Measurements from ENCODE around the gene SDSL.

SDSL gene, protein sequence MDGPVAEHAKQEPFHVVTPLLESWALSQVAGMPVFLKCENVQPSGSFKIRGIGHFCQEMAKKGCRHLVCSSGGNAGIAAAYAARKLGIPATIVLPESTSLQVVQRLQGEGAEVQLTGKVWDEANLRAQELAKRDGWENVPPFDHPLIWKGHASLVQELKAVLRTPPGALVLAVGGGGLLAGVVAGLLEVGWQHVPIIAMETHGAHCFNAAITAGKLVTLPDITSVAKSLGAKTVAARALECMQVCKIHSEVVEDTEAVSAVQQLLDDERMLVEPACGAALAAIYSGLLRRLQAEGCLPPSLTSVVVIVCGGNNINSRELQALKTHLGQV

DNA sequence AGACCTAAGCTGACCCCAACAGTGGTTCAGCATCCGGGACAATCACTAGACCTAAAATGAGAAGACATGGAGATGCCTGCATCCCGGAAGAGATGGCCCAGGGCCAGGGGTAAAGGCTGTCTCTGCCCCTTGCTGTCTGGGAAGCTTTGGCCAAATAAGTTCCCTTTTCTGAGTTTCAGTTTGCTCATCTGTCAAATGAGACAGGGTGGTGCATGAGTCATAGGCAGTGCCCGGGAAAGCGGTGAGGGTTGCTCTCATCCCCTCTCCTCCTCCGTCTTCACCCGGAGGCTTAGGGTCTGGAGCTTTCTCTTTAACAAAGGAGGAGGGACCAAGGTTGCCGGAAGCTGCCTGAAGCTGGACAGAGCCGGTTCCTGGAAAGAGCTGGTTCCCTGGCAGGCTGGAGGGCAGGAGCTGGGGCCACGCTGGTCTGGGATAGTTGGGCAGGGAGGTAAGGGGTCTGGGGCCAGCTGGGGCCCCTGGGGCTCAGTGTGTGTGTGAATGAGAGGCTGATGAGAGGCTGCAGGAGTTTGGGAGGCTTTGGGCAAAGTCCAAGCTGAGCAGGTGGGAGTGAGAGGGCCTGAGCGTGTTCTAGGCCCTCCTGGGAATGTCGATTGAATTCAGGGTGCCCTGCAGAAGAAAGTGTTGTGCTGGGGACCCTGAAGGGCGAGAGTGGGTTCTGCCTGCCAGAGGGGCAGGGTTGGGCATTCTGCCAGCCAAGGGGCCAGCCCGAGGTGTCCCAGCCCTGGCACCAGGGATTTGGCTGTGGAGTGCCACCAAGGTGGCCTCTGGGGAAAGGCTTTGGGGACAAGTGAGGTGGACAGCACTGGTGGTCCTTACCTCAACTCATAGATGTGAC, at the start of gene SDSL:
Gene SDSL (plus strand): TSS at position 351 of the 856 bp plus-strand sequence. CDS start 5,603 bp downstream, outside the sequence.
- DNase-seq (ENCODE audit: low read depth, low spot score) = peak; percentile 41

DNA sequence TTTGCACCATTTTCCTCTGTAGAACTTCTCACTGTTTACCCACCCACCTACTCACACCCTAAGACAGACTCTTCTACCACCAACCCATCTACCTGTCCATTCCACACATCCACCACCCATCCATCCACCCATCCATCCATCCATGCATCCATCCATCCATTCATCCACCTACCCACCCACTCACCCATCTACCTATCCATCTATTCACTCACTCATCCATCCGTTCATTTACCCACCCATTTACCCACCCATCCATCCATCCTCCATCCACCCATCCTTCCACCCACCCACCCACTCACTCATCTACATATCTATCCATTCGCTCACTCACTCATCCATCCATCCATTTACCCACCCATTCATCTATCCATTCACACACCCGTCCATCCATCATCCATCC, 48.7 kb upstream of the SDSL start:
- DNase-seq (ENCODE audit: low read depth, low spot score) = no peak

DNA sequence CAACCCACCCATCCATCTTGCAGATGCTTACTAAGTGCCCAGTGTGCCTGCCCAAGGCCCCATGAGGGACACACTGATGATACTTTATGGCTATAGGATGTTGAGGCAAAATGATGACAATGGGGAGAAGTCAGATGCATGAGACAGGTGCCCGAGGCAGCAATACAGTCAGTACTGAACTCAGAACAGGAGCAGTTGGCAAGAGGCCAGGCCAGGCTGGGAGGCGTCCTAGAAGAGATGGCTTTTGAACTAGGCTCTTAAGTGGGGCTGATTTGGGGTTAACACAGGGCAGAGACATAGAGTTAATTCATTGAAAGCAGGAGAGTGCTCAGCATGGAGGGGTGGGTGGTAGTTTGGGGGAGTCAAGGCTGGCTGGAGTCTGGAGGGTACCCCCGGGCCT, 48.2 kb upstream of the SDSL start:
- DNase-seq (ENCODE audit: low read depth, low spot score) = no peak

DNA sequence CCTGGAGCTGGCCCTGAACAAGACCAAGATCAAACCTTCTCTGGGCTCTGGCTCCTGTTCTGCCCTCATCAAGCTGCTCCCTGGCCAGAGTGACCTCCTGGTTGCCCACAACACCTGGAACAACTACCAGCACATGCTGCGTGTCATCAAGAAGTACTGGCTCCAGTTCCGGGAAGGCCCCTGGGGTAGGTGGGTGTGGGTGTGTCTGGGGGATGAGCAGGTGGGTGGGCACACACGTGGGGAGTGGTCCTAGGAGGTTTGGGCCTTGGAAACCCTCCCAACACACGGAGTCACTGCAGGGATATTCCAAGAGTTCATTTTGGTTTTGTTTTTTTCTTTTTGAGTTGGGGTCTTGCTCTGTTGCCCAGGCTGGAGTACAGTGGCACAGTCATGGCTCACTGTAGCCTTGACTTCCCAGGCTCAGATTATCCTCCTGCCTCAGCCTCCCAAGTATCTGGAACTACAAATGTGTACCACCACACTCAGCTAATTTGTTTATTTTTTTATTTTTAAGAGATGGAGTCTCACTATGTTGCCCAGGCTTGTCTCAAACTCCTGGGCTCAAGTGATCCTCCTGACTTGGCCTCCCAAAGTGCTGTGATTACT, 47.3 kb upstream of the SDSL start:
- DNase-seq (ENCODE audit: low read depth, low spot score) = no peak

DNA sequence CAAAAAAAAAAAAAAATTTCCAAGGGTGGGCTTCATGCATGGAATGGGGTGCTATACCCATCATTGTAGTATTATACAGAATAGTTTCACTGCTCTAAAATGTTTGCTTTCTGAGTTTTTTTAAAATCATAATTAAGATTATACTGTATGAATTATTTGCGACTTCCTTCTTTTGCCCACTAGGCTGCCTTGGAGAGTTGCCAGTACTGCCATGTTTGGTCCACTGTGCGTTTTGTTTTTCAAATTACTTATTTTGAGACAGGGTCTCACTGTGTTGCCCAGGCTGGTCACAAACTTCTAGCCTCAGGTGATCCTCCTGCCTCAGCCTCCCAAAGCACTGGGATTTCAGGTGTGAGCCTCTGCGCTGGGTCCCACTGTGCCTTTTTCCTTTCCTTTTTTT, 43.9 kb upstream of the SDSL start:
- no peak for DNase-seq (ENCODE audit: low read depth, low spot score)

DNA sequence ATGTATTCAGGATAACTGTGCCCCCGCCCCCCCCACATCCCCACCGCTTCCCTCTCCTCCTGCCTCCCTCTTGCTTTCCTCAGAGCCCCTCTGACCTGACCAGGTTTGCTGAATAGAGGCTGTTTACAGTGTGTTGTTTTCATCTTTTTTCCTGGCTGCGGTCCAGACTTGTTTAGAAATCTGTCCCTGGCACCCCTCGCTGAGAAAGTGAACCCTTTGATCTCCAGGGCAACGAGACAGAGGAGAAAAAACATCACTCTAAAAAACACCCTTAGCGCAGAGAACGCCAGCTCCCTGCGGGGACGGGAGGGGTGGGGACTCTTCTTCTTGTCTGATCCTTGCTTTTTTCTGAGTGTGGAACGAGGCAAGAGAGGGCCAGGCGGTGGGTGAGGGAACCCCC, 41.0 kb upstream of the SDSL start:
- DNase-seq (ENCODE audit: low read depth, low spot score) = no peak

DNA sequence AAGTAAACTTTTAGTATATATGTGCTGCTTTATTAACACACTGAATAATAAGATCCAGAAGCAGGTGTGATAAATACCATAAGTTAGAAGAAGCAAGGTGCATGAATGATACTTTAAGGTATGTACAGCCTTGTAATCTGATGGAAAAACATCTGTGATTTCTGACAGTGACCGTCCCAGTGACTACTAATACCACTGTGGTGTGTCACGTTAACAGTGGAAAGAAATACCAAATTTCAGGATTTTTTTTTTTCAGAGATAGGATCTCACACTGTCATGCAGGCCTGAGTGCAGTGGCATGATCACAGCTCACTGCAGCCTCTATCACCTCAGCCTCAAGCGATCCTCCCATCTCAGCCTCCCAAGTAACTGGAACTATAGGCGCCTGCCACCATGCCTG, 40.0 kb upstream of the SDSL start:
- DNase-seq (ENCODE audit: low read depth, low spot score) = no peak

DNA sequence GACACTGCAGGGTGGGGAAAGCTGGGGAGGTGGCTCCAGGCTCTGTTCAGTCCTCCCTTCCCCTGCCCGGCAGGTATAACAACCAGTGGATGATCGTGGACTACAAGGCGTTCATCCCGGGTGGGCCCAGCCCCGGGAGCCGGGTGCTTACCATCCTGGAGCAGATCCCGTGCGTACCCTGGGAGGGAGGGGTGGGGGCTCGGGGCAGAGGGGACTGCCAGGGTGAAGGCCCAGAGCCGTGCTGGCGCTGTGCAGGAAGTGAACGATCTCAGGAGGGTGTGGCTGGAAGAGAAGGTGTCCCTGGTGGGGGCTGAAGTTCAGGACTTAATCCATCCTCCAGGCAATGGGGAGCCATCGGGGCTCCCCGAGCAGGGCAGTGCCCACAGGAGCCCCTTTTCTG, 37.4 kb upstream of the SDSL start:
- DNase-seq (ENCODE audit: low read depth, low spot score) = no peak

DNA sequence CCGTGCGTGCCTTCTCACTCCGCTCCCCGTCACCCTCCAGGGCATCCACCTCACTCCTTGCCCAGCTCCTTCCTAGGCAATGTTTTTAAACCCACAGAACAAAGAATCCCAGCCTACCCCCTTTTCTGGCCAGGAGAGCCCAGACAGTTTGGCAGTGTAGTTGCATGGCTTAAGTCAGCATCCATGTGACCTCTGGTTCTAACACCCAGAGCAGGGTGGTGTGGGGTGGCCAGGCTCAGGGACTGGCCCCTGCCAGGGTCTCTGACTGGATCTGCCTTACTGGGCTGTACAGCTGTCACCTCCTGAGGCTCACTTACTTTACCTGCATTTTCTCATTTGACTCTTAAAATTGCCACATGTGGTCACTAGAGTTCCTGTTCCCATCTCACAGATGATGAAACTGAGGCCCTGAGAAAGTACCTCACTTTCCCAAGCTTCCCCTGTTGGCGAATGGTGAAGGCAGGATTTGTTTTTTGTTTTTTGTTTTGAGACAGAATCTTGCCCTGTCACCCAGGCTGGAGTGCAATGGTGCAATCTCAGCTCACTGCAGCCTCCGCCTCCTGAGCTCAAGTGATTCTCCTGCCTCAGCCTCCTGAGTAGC, 36.8 kb upstream of the SDSL start:
- no peak for DNase-seq (ENCODE audit: low read depth, low spot score)

DNA sequence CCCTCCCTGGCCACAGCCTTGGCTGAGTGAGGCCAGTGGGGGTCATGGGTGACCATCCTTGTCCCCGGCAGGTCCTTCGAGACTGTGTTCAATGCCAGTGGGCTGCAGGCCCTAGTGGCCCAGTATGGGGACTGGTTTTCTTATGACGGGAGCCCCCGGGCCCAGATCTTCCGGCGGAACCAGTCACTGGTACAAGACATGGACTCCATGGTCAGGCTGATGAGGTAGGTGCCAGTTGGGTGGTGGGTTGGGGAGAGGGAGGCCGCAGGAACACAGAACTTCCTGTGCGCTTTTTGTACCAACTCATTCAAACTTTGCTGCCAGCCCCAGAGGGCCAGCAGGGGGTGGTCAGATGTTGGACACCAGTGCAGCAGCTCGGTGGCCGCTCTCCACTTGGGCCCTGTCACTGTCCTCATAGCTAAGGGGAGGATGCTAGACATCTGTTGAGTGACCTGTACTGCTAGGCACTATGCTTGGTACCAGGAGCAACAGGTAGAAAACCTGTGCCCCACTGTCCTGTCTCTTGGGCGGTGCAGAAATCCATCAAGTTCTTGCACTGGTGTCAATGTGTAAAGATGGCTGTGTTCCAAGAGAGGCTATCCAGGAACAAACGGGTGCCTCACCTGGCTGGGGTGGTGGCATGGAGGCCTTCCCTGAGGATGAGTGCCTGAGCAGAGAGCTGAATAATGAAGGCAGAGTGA, 35.2 kb upstream of the SDSL start:
- no peak for DNase-seq (ENCODE audit: low read depth, low spot score)

DNA sequence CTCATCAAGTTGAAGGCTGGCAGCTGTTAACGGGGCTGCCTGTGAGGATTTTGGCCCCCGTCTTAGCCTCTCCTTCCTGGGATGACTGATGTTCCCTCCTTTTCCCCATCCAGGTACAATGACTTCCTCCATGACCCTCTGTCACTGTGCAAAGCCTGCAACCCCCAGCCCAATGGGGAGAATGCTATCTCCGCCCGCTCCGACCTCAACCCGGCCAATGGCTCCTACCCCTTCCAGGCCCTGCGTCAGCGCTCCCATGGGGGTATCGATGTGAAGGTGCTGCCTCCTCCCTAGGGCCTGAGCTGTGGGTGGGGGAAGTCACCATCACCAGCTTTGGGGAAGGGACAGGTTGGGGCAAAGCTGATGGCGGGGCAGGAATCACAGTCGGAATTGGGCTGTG, 34.5 kb upstream of the SDSL start:
- DNase-seq (ENCODE audit: low read depth, low spot score) = no peak

DNA sequence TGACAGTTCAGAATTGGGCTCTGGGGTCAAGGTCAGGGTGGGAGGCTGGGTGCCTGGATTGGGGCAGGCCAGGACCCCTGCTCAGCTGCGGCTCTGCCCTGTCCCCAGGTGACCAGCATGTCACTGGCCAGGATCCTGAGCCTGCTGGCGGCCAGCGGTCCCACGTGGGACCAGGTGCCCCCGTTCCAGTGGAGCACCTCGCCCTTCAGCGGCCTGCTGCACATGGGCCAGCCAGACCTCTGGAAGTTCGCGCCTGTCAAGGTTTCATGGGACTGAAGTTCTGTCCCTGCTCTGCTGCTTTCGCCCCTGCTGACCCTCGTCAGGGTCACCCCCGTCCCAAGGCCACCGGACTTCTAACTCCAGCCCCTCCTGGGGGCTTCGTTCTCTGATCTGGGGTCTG, 33.8 kb upstream of the SDSL start:
- no peak for DNase-seq (ENCODE audit: low read depth, low spot score)

DNA sequence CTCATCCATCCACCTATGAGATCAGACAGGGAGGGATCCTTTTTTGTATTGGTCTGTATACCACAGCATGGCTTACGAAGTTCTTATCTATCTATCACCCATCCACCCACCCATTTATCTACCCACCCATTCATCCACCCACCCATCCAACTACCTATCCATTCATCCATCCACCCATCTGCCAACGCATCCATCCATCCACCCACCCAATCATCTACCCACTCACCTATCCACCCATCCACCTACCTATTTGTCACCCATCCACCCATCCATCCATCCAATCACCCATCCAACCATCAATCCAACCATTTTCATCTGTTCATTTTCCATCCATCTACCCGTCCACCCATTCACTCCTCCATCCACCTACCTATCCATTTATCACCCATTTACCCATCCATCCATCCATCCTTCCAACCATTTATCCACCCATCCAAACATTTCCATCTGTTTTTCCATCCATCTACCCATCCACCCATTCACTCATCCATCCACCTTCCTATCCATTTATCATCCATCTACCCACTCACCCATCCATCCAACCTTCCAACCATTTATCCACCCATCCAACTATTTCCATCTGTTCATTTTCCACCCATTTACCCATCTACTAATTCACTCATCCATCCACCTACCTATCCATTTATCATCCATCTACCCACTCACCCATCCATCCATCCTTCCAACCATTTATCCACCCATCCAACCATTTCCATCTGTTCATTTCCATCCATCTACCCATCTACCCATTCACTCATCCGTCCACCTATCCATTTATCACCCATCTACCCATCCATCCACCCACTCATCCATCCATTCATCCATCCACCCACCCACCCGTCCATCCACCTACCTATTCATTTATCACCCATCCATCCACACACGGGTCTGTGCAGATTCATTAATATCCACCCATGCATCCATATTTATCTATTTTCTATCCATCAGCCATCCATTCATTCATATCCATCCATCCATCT, 31.8 kb upstream of the SDSL start:
- DNase-seq (ENCODE audit: low read depth, low spot score) = no peak

DNA sequence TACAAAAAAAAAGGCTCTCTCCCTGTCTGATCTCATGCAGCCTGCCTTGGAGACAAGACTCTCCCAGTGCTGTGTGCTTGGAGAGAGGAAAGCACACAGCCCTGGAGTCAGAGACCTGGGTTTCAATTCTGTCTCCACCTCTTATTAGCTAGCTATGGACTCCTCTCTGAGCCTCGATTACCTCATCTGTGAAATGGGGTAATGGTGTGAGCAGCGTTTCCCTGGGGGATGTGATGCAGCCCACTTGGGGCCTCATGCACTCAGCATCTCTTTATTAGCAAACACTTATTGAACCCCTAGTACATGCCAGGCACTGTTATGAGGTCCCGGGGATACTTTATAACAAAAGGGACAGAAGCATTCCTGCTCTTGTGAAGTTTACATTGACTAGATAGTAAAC, 31.0 kb upstream of the SDSL start:
- no peak for DNase-seq (ENCODE audit: low read depth, low spot score)

DNA sequence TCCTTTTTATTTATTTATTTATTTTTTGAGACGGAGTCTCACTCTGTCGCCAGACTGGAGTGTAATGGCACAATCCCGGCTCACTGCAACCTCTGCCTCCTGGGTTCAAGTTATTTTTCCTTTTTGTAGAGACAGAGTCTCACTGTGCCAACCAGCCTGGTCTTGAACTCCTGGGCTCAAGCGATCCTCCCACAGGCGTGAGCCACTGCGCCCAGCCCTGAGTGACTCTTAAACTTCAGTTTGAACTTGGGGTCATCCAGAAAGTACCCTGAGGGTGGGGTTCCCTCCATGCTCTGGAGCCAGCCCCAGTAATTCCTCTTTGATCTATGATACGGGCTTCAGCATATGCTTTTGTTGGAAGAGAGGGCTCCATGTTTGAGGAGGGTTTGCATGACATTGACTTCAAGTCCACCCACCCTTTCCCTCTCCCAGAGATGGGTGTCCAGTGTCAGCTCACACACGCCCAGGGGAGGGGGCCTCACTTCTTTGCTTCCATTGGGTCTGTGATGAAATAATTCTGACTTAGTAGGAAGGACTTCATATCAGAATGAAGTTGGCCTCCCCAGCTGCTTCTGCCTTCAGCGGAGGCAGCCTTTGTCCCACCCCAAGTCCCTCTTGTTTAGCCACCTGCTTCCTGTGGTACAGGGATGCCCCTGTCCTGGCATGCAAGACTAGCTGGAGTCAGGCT, 30.4 kb upstream of the SDSL start:
- DNase-seq (ENCODE audit: low read depth, low spot score) = no peak

DNA sequence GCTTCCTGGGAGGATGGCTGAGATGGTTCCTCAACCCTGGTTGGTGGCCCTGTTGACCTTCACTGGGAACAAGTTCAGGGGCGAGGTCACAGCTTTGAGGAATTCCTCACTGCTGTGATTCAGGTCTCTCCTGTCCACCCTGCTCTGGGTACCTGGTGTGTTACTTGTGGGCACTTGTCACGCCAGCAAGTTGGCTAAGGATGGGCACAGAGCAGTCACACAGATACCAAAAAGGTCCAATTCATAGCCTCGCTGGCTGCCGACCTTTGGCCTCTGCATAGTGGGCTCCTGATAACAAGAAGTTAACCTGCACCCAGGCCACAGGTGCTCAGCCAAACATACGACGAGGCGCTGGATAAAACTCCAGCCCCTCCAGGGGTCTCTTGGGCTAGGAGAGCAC, 29.7 kb upstream of the SDSL start:
- DNase-seq (ENCODE audit: low read depth, low spot score) = no peak

DNA sequence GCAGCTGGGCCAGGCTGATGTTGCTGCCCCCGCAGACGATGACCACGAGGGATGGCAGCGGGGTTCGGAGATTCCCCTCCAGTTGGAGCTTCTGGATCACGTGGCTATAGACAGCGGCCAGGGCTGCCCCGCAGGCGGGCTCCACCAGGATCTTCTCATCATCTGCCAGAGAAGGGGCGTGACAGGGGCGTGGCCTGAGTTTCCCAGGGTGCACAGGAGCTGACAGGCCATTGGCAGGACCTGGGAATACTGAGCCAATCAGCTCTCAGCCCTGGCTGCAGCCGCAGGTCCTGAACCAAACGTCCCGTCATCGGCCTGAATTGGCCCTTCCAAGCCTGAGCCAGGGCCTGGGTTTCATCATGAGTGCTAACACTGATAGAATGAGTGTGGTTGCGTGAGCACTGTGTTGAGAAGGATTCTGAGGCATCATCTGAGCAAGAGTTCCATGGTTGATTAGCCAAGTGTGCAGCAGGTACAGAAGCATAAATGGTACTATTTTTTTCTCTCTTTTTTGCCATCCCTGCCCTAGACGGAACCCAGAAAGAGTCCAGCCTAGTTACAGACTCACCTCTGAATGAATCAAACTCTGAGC, 29.1 kb upstream of the SDSL start:
- no peak for DNase-seq (ENCODE audit: low read depth, low spot score)

DNA sequence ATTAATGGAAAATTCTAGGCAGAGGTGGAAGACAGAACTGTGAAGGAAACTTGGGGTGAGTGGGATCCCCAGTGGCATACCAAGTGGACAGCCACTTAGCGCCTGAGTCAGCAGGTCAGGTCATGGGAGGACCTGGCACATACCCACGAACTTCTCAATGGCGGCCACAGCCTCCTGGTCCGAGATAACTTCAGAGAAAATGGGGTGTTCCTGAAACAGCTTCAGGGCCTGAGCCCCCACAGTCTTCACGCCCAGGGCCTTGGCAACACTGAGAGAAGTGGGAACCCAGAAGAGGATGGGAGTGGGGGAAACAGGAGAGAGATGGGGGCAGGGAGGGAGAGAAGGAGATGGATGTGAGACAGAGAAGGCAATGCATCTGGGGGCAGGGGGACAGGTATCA, 28.4 kb upstream of the SDSL start:
- DNase-seq (ENCODE audit: low read depth, low spot score) = no peak

DNA sequence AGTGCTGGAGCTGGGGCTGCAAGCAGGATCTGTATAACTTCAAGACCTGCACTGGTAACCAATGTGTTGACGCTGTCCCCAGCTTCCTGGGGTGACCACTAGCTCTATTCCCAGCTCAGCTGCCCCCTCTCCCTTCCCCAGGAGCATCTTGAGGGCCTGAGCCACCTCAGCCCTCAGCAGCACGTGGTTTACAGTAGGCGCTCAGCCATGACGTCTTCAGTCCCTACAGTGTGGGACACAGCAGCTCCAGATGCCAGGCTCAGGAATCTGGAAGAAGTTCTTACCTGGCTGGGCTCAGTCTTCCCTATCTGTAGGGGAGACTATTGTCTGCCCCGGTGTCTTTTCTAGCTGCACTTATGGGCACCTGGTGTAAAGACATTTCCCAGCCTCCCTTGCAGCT, 27.1 kb upstream of the SDSL start:
- no peak for DNase-seq (ENCODE audit: low read depth, low spot score)

DNA sequence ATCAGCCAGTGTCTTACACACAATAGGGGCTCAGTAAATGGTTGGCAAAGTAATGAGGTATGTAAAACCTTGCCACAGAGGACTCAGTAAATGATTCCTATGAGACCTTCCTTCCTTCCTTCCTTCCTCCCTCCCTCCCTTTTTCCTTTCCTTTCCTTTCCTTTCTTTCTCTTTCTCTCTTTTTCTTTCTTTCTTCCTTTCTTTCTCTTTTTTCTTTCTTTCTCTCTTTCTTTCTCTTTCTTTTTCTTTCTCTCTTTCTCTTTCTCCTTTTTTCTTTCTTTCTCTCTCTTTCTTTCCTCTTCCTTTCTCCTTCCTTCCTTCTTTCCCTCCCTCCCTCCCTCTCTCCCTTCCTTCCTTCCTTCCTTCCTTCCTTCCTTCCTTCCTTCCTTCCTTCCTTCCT, 26.0 kb upstream of the SDSL start:
- DNase-seq (ENCODE audit: low read depth, low spot score) = no peak
